ENCODE measurements around the gene TSGA10IP.
A peak's percentile ranks its signal among the peaks of the same experiment; 100 is the strongest.

The TSGA10IP gene

GRCh38 chr11:65921876-65922275, 23.4 kb upstream of the TSGA10IP start:
- TF ChIP-seq CTCF (IDR thresholded peaks at IDR 0.05; ENCODE audit: insufficient read depth, low read depth, low read length, missing control alignments), result no peak
- no peak overlapping the region for H3K4me3 ChIP-seq (ENCODE audit: low read depth, low read length)
- no peak for DNase-seq (ENCODE audit: low read depth)

GRCh38 chr11:65922565-65922964, 22.7 kb upstream of the TSGA10IP start:
- no peak overlapping the region for H3K4me3 ChIP-seq (ENCODE audit: low read depth, low read length)
- no peak for DNase-seq (ENCODE audit: low read depth)
- no peak for TF ChIP-seq CTCF (IDR thresholded peaks at IDR 0.05; ENCODE audit: insufficient read depth, low read depth, low read length, missing control alignments)

- no peak for DNase-seq (ENCODE audit: low read depth)
- no peak for TF ChIP-seq CTCF (IDR thresholded peaks at IDR 0.05; ENCODE audit: insufficient read depth, low read depth, low read length, missing control alignments)
- no peak overlapping the region for H3K4me3 ChIP-seq (ENCODE audit: low read depth, low read length)
Measured at GRCh38 chr11:65925397-65925796, 19.9 kb upstream of the TSGA10IP start.

- no peak for TF ChIP-seq CTCF (IDR thresholded peaks at IDR 0.05; ENCODE audit: insufficient read depth, low read depth, low read length, missing control alignments)
- peak overlapping the region; percentile 58 for H3K4me3 ChIP-seq (ENCODE audit: low read depth, low read length)
- DNase-seq (ENCODE audit: low read depth), result peak; percentile 94
Measured at GRCh38 chr11:65927904-65928397, 17.3 kb upstream of the TSGA10IP start.

- DNase-seq (ENCODE audit: low read depth), result peak; percentile 55
- no peak for TF ChIP-seq CTCF (IDR thresholded peaks at IDR 0.05; ENCODE audit: insufficient read depth, low read depth, low read length, missing control alignments)
- H3K4me3 ChIP-seq (ENCODE audit: low read depth, low read length), result peak overlapping the region; percentile 58; the same call in 1 of the 2 replicates
Measured at GRCh38 chr11:65928667-65929066, 16.6 kb upstream of the TSGA10IP start.

- no peak overlapping the region for H3K4me3 ChIP-seq (ENCODE audit: low read depth, low read length)
- DNase-seq (ENCODE audit: low read depth), result no peak
- no peak for TF ChIP-seq CTCF (IDR thresholded peaks at IDR 0.05; ENCODE audit: insufficient read depth, low read depth, low read length, missing control alignments)
Measured at GRCh38 chr11:65931773-65932557, 13.3 kb upstream of the TSGA10IP start.

GRCh38 chr11:65932558-65932919, 12.7 kb upstream of the TSGA10IP start:
- no peak for DNase-seq (ENCODE audit: low read depth)
- TF ChIP-seq CTCF (IDR thresholded peaks at IDR 0.05; ENCODE audit: insufficient read depth, low read depth, low read length, missing control alignments), result no peak
- no peak overlapping the region for H3K4me3 ChIP-seq (ENCODE audit: low read depth, low read length)
